Ascending aorta (tissue), 2 donors: ENCODE data around the gene UGCG. TPM values are rescaled to one million over a fixed set of nuclear protein-coding genes. Genes with fewer than 3 reads are reported as not detected.
A peak's percentile ranks its signal among the peaks of the same experiment; 100 is the strongest.
"Not testable (repeated sequence)": the region's sequence is repeated elsewhere in the genome, so short reads cannot be mapped to it uniquely, and the experiment has no call there.

Experiments used
- DNase-seq, 2 donors: peaks; one replicate each; pipeline ENCODE4 v3.0.0-alpha.2; 2019; ENCODE audit warnings: low spot score in 2 of 2
- H3K27ac ChIP-seq, 2 donors: fragments of 200-600 bp; sonication (generic); one replicate each; pipeline ENCODE4 v1.5.1; 2016 to 2017; ENCODE audit warnings: mild to moderate bottlenecking in 1 of 2
- H3K27me3 ChIP-seq: fragments of 200-600 bp; sonication (generic); one replicate; pipeline ENCODE4 v1.5.1; 2017
- H3K36me3 ChIP-seq, 2 donors: fragments of 200-600 bp; sonication (generic); one replicate each; pipeline ENCODE4 v1.5.1; 2016
- H3K4me1 ChIP-seq, 2 donors: fragments of 200-600 bp; sonication (generic); one replicate each; pipeline ENCODE4 v1.5.1; 2016 to 2017; ENCODE audit warnings: mild to moderate bottlenecking in 1 of 2
- H3K4me3 ChIP-seq, 2 donors: fragments of 200-600 bp; sonication (generic); one replicate each; pipeline ENCODE4 v1.5.1; 2016 to 2017; ENCODE audit warnings: mild to moderate bottlenecking in 1 of 2
- H3K9me3 ChIP-seq, 2 donors: fragments of 200-600 bp; sonication (generic); one replicate each; pipeline ENCODE4 v1.5.1; 2016
- CTCF ChIP-seq, 3 experiments: fragments of 200-600 bp in 2 of 3; fragments of 450-650 bp in 1 of 3; sonication (generic) in 2 of 3; IDR thresholded peaks; one replicate each; pipeline ENCODE4 v1.5.1; 2016 to 2019; ENCODE audit warnings: antibody characterized with exemption in 3 of 3, mild to moderate bottlenecking in 1 of 3, moderate library complexity in 1 of 3
- intact Hi-C: fragments of 100-400 bp; cut with DNase I; formaldehyde crosslinking; loops from one replicate; pipeline ENCODE4 v1.15.1; 2023
- total RNA-seq: library from RNA; depleted of rRNA; stranded (reverse); fragments of >200 nt; gene quantifications from one replicate; pipeline ENCODE4 v1.1.0, GENCODE V29; 2016

Gene UGCG
- total RNA-seq, 1 donor from 2014 or later: 5.7 TPM

- intact Hi-C loops: loop anchor here (5.0 kb wide), 1 partner anchor 161 kb away; no protein-coding TSS in a partner anchor
- Histone ChIP-seq H3K27me3 (no peaks in the 10 kb centered on the region), H3K4me3 (peak overlapping the region; percentile 17), H3K36me3 (no peaks in the 10 kb centered on the region), H3K9me3 (no peaks in the 10 kb centered on the region), H3K4me1 (peaks cover 1 to 41% of the 10 kb centered on the region in 2 donors), H3K27ac (peak overlapping the region in 1 of 2 donors; percentile 8)
- DNase-seq: no peak
- TF ChIP-seq CTCF (IDR thresholded peaks at IDR 0.05): no peak
These were observed 4.4 kb downstream of the UGCG start for GRCh38 chr9:111900858-111901612.

GRCh38 chr9:111902391-111903139 is 6.0 kb downstream of the UGCG start:
- no peak for TF ChIP-seq CTCF (IDR thresholded peaks at IDR 0.05)
- Histone ChIP-seq H3K4me3 (no peak overlapping the region), H3K27ac (peak overlapping the region in 1 of 2 donors; percentile 11), H3K4me1 (peaks cover 0 to 41% of the 10 kb centered on the region in 2 donors), H3K9me3 (no peaks in the 10 kb centered on the region), H3K36me3 (no peaks in the 10 kb centered on the region), H3K27me3 (no peaks in the 10 kb centered on the region)
- no peak for DNase-seq
- intact Hi-C loops: loop anchor here (5.0 kb wide), 1 partner anchor 160 kb away; no protein-coding TSS in a partner anchor

- not testable (repeated sequence) for H3K27me3 ChIP-seq, H3K36me3 ChIP-seq, H3K9me3 ChIP-seq, H3K27ac ChIP-seq, H3K4me3 ChIP-seq, DNase-seq
- peaks cover 0 to 43% of the 10 kb centered on the region in 2 donors for H3K4me1 ChIP-seq
- intact Hi-C loops: loop anchor here (5.0 kb wide), 1 partner anchor 159 kb away; no protein-coding TSS in a partner anchor
These were observed 6.9 kb downstream of the UGCG start for GRCh38 chr9:111903535-111903934.

- Histone ChIP-seq H3K27ac (no peak overlapping the region), H3K27me3 (no peaks in the 10 kb centered on the region), H3K4me3 (no peak overlapping the region), H3K4me1 (peaks cover 0 to 39% of the 10 kb centered on the region in 2 donors), H3K9me3 (no peaks in the 10 kb centered on the region), H3K36me3 (no peaks in the 10 kb centered on the region)
- no peak for DNase-seq
- no peak for TF ChIP-seq CTCF (IDR thresholded peaks at IDR 0.05)
- intact Hi-C loops: loop anchor here (5.0 kb wide), 1 partner anchor 158 kb away; no protein-coding TSS in a partner anchor
These were observed 7.4 kb downstream of the UGCG start for GRCh38 chr9:111904026-111904425.

- Histone ChIP-seq H3K27me3 (no peaks in the 10 kb centered on the region), H3K36me3 (no peaks in the 10 kb centered on the region), H3K4me3 (no peak overlapping the region), H3K4me1 (peaks cover 0 to 30% of the 10 kb centered on the region in 2 donors), H3K9me3 (no peaks in the 10 kb centered on the region), H3K27ac (no peak overlapping the region)
- TF ChIP-seq CTCF (IDR thresholded peaks at IDR 0.05): no peak
- DNase-seq: no peak
- intact Hi-C loops: loop anchor here (5.0 kb wide), 1 partner anchor 157 kb away; no protein-coding TSS in a partner anchor
These were observed 8.3 kb downstream of the UGCG start for GRCh38 chr9:111904891-111905291.

GRCh38 chr9:111907147-111907546 is 10.5 kb downstream of the UGCG start:
- no peak for DNase-seq
- Histone ChIP-seq H3K4me1 (peaks cover 0 to 15% of the 10 kb centered on the region in 2 donors), H3K9me3 (no peaks in the 10 kb centered on the region), H3K27me3 (no peaks in the 10 kb centered on the region), H3K4me3 (no peak overlapping the region), H3K27ac (no peak overlapping the region), H3K36me3 (no peaks in the 10 kb centered on the region)
- intact Hi-C loops: no loop called here
- TF ChIP-seq CTCF (IDR thresholded peaks at IDR 0.05): no peak
